Measurements from ENCODE around the gene TMEM223.
"Not testable (repeated sequence)": the region's sequence is repeated elsewhere in the genome, so short reads cannot be mapped to it uniquely, and the experiment has no call there.

TMEM223 gene

DNA sequence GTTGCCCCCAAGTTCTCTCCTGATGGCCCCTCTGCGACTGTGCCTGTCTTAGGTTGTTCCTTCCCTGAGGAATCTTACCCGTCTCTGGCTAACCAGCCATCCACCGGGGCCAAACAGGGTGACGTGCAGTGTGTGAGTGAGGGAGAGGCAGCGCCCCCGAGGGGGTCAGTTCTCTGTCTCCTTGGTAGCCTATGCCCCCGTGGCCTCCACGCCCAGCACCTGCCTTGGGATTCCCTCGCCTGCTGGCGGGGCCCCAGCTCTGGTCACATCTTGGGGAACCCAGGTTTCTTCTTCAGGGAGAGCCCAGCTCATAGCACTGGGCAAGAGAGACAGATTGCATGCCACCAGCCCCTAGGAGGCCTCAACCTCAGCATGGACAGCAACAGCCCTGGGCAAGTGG lies 7.7 kb upstream of the TMEM223 start:
- ATAC-seq, result no peak

DNA sequence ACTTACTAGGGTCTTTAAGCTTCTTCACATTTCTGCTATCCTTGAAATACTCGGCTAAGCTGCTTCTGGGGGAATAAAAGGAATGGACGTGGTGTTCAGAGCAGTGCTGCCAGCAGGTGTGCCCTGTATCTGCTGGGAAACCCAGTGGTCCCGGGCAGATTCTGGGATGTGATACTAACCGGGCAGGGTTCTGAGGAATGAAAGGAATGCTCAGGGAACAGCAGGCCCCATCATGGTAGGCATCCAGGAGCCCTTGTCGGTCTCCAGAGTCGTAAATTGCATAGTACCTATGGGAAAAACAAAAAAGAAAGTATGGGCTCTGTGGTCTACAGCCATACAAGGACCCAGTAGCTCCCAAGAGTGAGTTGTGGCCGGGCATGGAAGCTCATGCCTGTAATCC lies 4.5 kb upstream of the TMEM223 start:
- no peak for ATAC-seq

DNA sequence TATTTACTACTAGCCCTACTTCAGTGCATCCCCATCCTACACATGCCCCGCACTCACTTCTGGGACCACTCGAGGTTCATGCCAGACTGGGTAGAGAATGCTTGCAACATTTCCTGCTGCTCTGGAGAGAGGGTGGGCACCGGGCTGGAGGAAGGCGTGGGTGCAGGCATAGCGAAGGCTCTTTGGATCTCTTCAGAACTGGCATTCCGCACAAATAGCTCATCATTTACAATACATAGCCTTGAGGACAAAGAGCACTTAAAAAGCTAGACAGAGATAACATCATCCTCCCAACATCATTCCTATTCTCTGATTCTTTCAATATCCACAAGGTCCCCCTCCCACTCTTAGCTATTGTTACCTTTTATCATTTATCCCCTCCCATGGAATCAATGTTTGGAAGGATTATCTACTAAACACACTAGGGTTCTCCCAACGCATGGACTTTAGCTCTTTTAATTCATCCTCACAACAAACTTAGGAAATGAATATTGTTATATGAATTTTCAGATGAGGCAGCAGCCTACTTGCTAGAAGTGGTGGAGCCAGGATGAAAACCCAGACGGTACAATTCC lies 2.5 kb upstream of the TMEM223 start:
- no peak for ATAC-seq

DNA sequence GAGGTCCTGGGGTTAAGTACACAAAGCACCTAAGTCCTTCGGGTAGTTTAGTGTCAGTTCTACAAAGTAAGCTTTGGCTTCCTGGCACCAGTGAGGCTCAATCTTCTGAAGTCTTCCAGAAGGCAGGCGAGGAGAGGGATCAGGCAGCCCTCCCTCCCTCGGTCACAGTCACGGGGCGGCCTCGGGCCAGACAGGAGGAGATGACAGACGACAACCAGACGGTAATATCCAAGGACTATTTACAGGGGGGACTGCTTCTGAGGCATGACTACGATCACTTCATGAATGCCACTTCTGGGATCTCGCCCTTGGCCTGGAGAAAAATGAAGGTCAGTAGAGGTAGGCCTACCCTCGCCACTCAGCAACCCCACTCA lies 383 bp upstream of the TMEM223 start:
- no peak for ATAC-seq

DNA sequence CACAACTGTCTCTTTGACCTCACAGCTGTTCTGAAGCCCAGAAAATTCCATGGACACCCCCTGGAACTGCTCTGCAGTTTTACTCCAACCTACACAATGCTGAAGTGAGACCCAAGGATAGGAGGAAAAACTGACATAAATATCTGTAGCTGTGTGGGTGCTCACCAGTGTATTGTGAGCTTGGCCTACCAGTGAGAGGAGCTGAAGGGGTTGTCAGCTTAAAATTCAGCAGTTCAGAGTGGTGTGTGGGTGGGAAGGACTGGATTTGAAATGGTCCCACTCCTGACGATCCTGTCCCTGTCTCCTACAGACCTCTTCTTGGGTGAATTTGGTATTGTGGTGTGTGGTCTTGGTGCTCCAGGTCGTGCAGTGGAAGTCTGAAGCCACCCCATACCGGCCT lies 2.2 kb downstream of the TMEM223 start:
- ATAC-seq, result no peak

DNA sequence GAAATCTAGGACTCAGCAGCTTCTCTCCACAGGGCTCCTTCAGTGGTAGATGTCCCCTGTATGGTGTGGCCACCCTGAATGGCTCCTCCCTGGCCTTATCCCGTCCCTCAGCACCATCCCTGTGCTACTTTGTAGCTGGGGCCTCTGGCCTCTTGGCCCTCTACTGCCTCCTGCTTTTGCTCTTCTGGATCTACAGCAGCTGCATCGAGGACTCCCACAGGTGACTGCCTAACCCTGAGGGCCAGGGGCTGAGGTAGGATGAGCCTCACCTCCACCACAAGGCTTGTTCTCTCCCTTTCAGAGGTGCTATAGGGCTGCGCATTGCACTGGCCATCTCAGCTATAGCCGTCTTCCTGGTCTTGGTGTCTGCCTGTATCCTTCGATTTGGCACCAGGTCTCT lies 2.8 kb downstream of the TMEM223 start:
- ATAC-seq, result no peak

DNA sequence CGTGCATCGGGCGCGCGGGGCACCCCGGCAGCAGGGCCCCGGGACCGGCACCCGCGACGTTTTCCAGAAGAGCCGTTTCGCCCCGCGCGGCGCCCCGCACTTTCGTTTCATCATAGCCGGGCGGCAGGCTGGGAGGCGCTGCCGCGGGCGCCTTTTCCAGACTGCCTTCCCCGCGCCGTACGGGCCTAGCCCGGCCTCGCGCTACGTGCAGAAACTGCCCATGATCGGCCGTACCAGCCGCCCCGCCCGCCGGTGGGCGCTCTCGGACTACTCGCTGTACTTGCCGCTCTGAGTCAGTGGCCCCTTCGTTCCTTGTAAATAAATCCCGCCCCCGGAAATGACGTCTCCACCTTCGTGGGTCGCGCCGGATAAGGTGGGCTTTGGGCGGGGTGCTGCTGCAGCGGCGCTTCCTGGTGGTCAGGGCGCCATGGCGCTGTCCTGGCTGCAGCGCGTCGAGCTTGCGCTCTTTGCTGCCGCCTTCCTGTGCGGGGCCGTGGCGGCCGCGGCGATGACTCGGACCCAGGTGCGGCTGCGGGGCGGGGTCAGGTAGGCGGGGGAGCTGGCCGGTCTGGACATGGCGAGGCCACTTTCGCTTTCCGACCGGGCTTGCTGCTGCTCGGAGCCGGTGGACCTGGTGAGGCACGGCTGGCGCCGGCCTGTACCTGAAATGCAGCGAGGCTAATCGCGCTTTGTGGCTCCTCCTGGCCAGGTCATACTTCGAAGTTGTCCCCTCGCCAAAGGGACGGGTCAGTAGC lies 4.6 kb downstream of the TMEM223 start, which contains the start of gene TMEM179B:
TMEM179B (plus strand) TSS at position 398 of the 755 bp plus-strand sequence; CDS start at position 428, 30 bp downstream.
- peak; percentile 81 to 82 for ATAC-seq

DNA sequence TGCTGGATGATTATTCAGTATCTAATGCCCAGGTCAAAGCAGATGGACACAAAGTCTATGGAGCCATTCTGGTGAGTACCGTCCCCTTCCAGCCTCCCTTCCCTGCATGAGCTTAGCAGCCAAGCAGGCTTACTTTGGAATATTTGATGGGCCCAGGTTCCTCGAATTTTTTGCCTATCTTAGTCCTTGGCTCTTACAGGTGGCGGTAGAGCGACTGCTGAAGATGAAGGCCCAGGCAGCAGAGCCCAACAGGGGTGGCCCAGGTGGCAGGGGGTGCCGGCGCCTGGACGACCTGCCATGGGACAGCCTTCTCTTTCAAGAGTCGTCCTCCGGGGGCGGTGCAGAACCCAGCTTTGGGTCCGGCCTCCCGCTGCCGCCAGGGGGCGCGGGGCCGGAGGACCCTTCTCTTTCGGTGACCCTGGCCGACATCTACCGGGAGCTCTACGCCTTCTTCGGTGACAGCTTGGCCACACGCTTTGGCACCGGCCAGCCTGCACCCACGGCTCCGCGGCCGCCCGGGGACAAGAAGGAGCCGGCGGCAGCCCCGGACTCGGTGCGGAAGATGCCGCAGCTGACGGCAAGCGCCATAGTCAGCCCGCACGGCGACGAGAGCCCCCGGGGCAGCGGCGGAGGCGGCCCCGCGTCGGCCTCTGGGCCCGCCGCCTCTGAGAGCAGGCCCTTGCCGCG lies 5.3 kb downstream of the TMEM223 start:
- peak; percentile 75 to 76 for ATAC-seq

DNA sequence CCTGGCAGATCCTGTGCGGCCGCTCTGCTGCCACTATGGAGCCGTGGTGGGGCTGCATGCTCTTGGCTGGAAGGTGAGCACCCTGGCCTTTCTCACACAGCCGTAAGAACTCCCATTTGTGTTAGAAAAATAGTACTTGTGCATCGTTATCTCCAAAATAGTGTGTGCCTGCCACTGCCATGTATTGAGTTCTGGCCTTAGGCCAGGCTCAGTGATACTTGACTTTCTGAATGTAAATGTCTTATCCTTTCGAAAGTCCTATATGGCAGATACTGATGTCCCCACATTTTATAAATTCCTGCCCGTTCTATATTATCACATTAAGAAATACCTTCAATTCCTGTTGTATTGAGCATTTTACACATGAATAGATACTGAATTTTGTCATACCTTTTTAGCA lies 9.1 kb downstream of the TMEM223 start:
- no peak for ATAC-seq

DNA sequence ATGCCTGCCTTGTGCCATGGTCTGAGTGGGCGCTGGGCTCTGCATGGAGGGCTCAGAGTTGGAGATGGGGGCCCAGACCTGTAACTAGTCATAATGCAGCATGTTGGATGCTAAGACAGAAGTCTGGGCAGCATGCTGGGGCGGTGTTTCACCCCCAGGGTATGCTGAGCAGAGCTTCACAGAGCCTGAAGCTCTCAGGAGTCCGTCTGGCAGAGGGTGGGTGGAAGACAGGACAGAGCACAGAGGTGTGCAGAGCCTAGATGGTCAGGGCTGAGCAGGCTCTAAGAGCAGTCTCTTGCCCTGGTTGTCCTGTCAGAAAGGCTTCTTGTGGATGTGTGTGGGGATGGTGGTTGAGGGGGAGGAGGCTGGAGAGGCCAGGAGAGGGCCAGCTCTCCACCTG lies 13.4 kb downstream of the TMEM223 start:
- ATAC-seq, result no peak

DNA sequence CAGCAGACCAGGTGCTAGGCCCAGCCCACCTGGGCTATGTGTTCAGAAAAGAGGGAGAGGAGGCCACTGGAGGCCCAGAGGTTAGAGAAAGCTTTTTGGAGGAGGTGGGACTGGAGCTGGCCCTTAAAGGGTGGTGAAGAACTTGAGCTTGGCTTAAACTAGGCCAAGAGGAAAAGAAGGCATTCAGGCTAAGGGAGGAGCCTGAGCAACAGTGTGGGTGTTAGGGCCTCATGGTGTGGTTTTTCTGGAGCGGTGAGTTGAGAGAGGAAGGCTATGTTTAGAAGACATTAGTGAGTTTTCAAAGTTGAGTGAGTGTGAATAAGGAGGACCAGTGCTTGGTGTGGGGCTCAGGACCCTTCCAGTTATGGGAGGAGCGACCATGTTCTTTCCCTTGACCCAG lies 14.4 kb downstream of the TMEM223 start:
- ATAC-seq, result no peak

DNA sequence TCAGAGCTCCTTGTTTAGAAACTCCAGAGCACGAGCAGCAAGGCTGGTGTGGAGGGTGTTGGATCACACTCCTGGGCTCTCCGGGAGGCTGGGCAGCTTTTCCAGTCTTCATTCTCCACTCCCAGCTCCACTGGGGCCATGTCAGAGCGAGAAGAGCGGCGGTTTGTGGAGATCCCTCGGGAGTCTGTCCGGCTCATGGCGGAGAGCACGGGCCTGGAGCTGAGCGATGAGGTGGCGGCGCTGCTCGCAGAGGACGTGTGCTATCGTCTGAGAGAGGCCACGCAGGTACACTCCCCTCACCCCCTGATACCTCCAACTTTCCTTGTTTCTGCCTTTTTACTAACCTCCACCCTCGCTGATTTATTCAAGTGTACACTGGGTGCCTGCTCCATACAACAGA lies 16.2 kb downstream of the TMEM223 start:
- no peak for ATAC-seq

DNA sequence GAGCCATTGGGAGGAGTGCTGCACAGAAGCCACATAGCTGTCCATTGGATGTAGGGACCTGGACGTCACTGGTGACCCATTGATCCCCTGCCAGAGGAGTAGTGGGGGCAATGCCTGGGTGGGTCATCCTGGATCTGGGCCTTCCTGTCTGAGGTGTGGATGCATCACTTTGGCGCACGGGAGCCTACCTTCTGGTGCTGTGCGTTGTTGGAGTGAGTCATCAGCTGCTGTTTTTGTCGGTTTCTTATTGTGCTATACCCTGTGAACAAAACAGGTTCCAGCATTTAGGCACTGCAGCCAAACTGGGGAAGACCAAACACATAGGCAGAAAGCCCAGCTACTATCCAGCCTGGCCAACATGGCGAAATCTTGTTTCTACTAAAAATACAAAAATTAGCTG lies 17.4 kb downstream of the TMEM223 start:
- ATAC-seq, result no peak

DNA sequence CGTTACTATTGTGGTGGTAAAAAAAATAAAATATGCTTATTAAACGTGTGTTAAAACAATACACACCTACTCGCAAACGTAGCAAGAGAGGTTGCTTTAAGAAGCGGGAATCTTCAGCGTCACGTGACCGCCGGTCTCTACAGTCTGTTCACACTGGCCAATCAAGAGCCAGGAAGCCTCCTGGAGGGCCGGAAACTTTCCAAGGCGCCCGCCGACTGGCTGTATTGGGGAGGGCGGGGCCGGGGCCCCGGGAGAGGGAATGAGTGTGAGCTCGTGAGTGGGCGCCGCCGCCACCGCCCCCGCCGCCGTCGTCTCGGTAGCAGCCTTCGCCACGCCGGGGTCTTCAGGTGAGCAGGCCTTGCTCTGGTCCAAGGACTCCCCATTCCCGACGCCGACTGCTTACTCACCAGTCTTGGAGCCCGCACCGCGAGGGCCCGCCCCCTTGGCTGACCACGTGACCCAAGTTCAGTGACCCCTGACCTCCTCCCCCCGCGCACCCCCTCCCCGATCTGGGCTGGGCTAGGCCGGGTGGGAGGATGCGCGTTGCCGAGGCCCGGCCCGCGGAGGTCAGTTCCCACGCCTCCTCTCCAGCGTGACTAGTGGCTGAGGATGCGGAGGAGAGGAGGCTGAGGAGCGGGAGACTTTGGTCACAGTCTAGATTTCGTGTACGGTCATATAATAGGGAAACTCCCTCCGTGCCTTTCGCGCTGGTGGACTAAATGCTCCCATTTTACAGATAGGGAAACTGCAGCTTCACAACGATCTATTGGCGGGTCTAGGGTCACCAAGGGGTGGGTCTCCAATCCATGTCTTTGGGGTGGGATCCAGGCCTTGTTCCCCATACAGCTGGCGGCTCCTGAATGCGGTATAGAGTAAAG lies 20.4 kb downstream of the TMEM223 start, which contains the start of gene TAF6L:
TAF6L (plus strand) TSS at position 253 of the 878 bp plus-strand sequence. CDS start 4,388 bp downstream, outside the sequence.
- ATAC-seq, result peak; percentile 92 to 94

DNA sequence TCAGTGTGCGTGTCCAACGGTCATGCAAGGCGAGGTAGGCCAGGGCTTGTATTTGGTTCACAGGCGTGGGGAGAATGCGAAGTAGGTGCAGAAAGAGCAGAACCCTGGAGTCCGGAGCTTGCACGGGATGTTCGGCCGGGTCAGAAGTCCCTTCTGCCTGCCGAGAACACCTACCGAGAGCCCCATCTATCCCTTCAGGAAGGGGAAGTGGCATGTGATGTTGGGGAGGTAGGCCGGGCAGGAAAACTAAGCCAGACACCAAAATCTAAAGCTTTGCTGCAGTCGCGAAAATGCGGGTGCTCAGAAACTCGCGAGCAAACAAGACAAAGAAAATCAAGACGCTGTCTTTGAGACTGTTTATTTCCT lies 21.0 kb downstream of the TMEM223 start:
- ATAC-seq, result no peak

DNA sequence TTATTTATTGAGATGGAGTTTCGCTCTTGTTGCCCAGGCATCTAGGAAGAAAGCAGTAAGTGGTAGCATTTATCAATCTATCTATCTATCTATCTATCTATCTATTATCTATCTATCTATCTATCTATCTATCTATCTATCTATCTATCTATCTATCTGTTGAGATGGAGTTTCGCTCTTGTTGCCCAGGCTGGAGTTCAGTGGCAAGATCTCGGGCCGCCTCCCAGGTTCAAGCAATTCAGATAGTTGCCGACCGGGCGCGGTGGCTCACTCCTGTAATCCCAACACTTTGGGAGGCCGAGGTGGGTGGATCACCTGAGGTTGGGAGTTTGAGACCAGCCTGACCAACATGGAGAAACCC lies 31.0 kb downstream of the TMEM223 start:
- ATAC-seq, result not testable (repeated sequence)

DNA sequence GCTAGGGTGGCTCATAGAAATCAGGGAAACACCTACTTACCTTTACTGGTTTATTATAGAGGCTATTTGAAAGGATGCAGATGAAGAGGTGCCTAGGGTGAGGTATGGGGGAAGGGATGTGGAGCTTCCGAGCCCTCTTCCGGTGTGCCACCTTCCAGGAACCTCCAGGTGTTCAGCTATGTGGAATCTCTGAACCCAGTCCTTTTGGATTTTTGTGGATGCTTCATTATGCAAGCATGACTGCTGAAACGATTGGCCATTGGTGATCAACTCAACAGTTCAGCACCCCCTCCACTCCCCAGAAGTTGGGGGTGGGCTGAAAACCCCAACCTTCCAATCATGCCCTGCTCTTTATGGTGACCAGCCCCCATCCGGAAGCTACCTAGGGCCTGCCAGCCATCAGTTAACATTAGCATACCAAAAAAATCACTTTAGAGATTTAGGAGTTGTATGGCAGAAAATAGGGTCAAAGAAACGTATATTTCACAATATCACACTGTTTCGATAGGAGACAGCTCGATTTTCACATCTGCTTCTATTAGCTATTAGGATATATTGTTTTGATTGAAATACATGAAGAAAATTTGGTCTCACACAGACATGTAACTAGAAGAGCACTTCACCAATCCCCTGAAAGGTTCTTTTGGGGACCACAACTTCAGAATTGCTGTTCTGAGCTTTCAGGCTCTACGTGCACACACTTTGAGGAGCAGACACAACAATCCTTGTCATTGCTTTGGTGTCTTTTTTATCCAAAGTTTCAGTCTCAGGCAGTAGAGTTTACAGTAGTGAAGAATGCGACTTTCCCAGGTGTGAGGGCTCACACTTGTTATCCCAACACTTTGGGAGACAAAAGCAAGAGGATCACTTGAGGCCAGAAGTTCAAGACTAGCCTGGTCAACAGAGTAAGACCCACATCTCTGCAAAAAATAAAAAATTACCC lies 33.7 kb downstream of the TMEM223 start:
- ATAC-seq, result no peak

DNA sequence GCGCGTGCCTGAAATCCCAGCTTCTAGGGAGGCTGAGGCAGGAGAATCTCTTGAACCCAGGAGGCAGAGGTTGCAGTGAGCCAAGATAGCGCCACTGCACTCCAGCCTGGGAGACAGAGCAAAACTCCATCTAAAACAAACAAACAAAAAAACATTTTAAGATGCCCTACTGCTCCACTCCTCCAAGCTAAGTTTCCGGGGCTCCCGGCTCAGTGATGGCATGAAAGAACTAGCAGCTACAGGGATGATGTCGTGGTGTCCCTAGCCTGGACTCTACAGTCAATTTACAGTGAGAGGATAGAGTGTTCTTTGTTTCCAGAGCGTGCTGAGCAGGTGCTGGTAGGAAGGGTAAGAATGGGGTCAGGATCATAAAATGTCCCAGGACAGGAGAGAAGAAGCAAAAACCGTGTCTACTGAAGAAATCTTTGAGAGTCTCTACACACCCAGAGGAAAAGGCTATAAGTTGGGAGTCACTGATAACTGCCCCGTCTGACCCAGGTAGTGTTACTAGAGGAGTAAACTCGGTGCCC lies 36.7 kb downstream of the TMEM223 start:
- no peak for ATAC-seq

DNA sequence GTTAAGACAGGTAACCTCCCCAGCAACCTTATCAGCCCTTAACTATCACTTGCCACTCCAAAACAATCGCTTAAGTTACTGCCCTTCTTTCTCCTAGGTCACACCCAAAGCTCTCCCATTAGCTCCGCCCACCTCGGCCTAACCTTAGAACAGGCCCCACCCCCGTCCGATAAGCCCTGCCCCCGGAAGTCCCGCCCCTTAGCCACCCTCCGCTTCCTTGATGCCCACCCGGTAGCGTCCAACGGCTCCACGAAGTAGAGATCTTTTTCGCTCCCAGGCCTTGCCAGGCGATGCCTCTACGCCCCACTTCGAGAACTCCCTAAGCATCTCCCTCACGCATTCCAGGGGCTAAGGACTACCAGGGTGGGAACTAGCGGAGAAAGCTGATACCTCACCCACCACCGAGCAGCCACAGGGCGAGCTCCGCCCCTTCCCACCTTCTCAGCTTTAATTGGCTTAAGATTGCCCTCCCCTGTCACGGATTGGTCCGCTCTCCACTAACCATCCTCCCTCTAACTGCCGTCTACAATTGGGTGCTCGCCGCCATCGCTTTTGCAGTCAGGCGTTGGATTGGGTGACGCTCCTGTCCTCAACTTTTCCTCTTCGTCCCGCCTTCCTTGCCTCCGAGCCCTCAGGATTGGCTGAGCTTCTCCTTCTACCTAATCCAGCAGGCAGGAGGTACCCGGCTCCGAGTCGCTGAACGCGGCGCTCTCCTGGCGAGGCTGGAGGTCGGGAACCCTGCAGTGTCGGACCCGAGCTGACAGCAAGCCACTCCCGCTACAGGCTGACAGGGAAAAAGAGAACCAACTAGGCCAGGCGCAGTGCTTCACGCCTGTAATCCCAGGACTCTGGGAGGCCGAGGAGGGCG lies 37.8 kb downstream of the TMEM223 start, which contains the start of gene ZBTB3:
ZBTB3 (minus strand) TSS at position 425 of the 868 bp plus-strand sequence. CDS start 496 bp downstream, outside the sequence.
- peak; percentile 97 to 98 for ATAC-seq

DNA sequence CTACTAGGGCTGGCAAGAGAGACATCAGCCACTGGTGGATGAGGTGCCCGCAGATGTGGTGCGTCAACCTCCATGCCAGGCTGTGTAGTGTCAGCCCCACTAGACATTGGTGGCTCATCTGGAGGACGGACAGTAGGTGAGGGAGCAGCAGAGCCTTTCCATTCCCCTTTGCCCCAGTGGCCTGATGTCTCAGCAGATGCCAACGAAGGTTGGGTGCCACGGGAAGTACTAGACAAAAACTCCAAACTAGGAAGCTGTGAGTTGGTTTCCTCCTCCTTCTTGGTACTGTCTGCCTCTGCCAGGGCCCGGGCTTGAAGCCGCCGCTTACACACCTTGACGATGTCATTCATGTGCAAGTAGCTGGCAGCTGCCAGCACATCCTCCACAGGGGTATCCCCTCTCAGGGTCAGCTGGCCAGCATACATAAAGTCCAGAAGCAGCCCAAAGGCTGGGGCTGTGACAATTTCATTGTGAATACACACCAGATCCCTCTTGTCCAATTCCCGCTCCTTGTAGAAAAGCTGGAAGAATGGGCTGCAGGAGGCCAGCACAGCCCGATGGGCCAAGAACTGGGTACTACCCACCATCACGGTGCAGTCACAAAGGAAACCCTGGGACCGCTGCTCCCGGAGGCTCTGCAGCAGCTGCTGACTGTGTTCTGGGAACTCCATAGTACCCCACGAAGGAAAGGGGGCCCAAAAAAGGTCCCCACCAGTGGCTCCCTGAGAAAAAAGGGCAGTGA lies 38.6 kb downstream of the TMEM223 start:
- ATAC-seq, result no peak
